Activated naive CD8-positive, alpha-beta T cell treated with anti-CD3 and anti-CD28 coated beads for 36 hours (primary cell): ENCODE data around the gene CTSD. TPM values are rescaled to one million over a fixed set of nuclear protein-coding genes. Genes with fewer than 3 reads are reported as not detected.

Experiments used
- DNase-seq: peaks from one replicate; pipeline ENCODE4 v3.0.0; 2021
- H3K27ac Mint-ChIP-seq: one replicate; pipeline ENCODE4 v1.8.0; 2022; ENCODE audit warnings: mild to moderate bottlenecking, moderate library complexity, mixed read lengths
- H3K27me3 Mint-ChIP-seq: one replicate; pipeline ENCODE4 v1.8.0; 2022; ENCODE audit warnings: mild to moderate bottlenecking, mixed read lengths
- H3K36me3 Mint-ChIP-seq: one replicate; pipeline ENCODE4 v1.8.0; 2021; ENCODE audit warnings: mild to moderate bottlenecking, mixed read lengths
- H3K4me1 Mint-ChIP-seq: one replicate; pipeline ENCODE4 v1.8.0; 2021; ENCODE audit warnings: mixed read lengths
- H3K4me3 Mint-ChIP-seq: one replicate; pipeline ENCODE4 v1.8.0; 2022; ENCODE audit warnings: mild to moderate bottlenecking, moderate library complexity, mixed read lengths
- H3K9me3 Mint-ChIP-seq: one replicate; pipeline ENCODE4 v1.8.0; 2022; ENCODE audit warnings: mixed read lengths
- total RNA-seq, 2 experiments: library from RNA; stranded (reverse); gene quantifications; one replicate each; pipeline ENCODE4 v1.2.3, GENCODE V29; 2021

The CTSD gene
- total RNA-seq, 2 experiments from 2014 or later = 40.9 to 43.0 TPM

DNA sequence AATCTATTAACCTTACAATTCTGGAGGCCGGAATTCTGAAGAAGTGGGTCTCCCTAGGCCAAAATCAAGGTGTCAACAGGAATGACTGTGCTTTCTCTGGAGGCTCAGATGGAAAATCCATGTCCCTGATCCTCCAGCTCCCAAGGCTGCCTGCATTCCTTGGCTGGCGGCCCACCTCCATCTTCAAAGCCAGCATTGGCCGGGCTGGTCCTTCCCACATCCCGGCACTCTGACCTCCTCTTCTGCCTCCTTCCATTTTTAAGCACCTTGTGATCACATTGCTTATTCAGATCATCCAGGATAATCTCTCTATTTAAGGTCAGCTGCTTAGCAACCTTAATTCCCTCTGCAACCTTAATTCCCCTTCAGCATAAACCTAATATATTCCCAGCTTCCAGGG, 22.7 kb upstream of the CTSD start:
- no peaks in the 10 kb centered on the region for H3K9me3 Mint-ChIP-seq
- H3K4me3 Mint-ChIP-seq = no peak overlapping the region
- no peak for DNase-seq
- no peak overlapping the region for H3K27ac Mint-ChIP-seq
- H3K4me1 Mint-ChIP-seq = no peaks in the 10 kb centered on the region
- H3K36me3 Mint-ChIP-seq = no peaks in the 10 kb centered on the region
- no peaks in the 10 kb centered on the region for H3K27me3 Mint-ChIP-seq

DNA sequence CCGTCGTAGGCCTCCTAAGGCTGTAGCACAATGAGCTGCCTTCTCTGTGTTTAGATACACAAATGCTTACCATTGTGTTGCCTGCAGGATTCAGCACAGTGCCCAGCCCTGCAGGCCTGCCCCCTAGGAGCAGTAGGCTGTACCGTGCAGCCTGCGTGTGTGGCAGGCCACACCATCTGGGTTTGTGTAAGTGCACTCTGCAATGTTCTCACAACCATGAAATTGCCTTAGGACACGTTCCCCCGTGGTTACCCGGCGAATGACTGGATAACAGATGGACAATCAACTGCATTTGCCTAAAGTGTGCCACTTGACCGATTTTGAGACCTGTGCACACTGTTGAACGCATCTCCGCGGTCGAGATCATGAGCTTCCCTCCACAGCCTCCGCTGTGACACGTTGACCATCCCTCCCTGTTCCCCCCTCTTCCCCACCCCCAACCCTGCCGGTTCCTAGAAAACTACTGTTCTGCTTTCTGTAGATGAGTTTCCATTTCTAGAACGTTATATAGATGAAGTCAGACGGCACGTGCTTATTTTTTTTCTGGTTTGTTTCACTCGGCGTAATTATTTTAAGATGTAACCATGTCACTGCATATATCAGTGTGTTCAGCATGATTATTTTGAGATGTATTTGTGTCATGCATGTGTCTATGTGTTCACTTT, 22.2 kb upstream of the CTSD start:
- no peaks in the 10 kb centered on the region for H3K9me3 Mint-ChIP-seq
- H3K4me1 Mint-ChIP-seq = no peaks in the 10 kb centered on the region
- H3K27me3 Mint-ChIP-seq = no peaks in the 10 kb centered on the region
- DNase-seq = no peak
- no peak overlapping the region for H3K27ac Mint-ChIP-seq
- H3K4me3 Mint-ChIP-seq = no peak overlapping the region
- H3K36me3 Mint-ChIP-seq = no peaks in the 10 kb centered on the region

DNA sequence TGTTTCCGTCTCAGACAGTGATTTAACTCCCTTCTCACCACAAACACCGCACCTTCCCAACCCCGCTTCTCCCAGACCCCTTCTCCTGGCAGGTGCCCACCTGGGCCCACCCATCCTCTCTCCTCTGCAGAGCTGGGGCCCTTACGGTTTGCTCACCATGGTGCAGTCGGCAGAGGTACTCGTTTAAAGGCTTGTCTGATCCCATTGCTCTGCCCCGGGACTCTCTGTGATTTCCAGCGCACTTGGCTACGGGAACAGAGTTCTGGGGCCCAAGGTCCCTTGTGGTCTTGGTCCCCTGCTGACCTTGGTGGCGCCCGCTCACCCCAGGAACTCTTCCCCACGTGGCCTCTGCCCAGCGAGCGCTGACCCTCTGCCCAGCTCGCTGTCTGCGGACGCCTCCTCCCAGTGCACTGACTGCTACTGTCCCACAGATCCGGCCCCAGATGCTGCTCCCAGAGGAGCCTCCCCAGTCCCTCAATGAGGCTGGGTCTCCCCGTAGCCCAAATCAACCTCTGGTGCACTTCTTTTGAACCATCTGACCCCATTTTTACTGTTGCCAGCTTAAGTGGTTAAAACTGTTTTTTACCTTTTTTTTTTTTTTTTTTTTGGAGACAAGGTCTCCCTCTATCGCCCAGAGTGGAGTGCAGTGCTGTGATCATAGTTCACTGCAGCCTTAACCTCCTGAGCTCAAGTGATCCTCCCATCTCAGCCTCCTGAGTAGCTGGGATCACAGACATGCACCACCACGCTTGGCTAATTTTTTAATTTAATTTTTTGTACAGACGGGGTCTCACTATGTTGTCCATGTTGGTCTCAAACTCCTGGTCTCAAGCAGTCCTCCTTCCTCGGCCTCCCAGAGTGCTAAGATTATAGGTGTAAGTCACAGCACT, 21.3 kb upstream of the CTSD start:
- Mint-ChIP-seq H3K27ac (no peak overlapping the region), H3K27me3 (no peaks in the 10 kb centered on the region), H3K4me1 (no peaks in the 10 kb centered on the region), H3K9me3 (no peaks in the 10 kb centered on the region), H3K36me3 (no peaks in the 10 kb centered on the region), H3K4me3 (no peak overlapping the region)
- DNase-seq = no peak

DNA sequence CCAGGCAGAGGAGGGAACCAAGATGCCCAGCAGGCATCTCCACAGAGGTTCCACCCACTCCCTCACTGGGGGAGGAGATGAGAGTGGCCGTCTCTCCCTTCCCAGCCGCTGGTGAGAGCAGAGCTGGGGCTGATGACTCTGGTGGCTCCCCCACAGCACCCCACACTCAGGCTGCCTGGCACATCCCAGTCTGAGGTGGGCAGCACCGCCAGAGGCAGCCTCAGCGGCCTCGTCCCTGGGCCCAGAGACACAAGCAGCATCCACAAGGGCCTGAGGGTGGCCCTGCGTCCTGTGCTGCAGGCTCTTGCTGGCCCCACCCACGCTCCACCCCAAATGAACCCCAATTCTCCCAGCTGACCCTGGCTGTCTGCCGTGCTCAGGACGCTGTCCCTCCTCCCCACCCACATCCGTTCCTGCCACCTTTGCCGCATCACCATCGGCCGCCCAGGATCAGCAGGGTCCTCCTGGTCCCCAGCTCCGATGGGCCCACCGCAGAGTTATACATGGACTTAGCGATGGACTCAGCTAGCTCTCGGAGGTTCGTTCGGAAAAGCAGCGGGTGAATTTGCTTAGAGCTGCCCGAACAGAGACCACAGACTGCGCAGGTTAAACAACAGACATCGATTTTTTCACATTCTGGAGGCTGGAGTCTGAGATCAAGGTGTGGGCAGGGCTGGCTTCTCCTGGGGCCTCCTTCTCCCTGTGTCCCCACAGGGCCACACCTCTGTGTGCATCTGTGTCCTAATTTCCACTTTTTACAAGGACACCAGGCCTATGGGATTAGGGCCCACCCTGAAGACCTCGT, 20.2 kb upstream of the CTSD start:
- Mint-ChIP-seq H3K4me3 (no peak overlapping the region), H3K27ac (no peak overlapping the region), H3K9me3 (no peaks in the 10 kb centered on the region), H3K4me1 (no peaks in the 10 kb centered on the region), H3K27me3 (no peaks in the 10 kb centered on the region), H3K36me3 (no peaks in the 10 kb centered on the region)
- DNase-seq = no peak

DNA sequence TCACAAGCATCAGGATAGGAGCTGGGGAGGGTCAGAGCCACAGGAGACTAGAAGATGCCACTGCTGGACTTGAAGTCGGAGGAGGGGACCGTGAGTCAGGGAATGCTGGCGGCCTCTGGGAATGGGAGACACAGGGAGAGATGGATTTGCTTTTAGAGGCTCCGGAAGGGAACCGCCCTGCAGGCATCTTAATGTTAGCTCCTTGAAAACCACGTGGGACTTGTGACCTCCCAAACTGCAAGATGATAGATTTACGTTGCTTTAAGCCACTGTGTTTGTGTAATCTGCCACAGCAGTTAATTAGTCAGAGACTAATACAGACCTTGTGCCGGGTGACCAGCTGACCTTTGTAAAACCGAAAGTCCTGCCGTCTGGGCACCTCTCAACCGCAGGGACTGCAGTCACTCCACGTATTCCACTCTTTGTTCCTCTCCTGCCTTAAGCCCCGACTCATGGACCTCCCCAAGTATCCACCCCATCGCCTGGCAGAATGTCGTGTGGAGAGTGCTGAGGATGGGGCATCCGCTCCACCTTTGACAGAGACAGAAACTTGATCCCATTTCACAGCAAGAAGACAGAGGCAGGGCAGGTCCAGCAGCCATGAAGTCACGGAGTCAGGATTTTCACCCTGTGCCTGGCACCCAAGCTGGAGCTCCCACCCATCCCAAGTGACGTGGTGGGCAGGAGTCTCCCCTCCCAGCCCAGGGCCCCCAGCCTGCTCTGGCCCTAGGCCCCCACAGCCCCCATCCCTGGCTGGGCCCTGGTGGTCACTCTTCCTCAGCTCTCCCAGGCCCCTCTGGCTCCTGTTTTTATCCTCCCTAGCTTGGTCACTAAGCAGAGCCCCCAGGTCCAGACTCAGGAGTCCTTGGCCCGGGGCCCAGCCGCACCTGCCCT, 19.4 kb upstream of the CTSD start:
- peak overlapping the region; percentile 54 for H3K27ac Mint-ChIP-seq
- no peaks in the 10 kb centered on the region for H3K9me3 Mint-ChIP-seq
- H3K4me3 Mint-ChIP-seq = no peak overlapping the region
- no peaks in the 10 kb centered on the region for H3K4me1 Mint-ChIP-seq
- DNase-seq = no peak
- H3K27me3 Mint-ChIP-seq = no peaks in the 10 kb centered on the region
- no peaks in the 10 kb centered on the region for H3K36me3 Mint-ChIP-seq

DNA sequence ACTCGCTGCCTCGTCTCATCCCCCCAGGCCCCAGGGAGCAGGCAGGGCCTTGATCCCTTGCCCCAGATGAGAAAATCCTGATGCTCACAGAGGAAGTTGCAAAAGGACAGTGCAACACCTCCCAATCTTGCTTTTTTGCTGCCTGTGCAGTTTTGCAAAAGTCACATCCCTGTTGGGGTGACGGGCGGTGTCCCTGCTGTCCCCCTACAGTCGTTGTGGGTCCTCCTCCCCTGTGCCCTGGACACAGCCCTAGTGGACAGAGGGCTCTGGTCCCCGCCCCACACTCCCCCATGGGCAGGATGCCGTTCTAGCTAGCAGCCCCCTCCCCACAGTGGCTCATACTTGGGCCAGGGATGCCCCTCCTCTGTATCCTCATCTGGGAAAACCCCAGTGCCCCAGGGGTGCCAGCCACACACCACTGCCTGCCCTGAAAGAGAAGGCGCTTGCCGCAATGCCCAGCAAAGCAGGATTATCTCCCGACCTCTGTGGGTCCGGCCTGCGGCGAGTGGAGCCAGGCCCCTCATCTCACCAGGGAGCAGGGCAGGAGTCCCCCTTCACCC, 18.4 kb upstream of the CTSD start:
- Mint-ChIP-seq H3K4me3 (no peak overlapping the region), H3K9me3 (no peaks in the 10 kb centered on the region), H3K4me1 (no peaks in the 10 kb centered on the region), H3K27ac (no peak overlapping the region), H3K36me3 (no peaks in the 10 kb centered on the region), H3K27me3 (no peaks in the 10 kb centered on the region)
- no peak for DNase-seq

DNA sequence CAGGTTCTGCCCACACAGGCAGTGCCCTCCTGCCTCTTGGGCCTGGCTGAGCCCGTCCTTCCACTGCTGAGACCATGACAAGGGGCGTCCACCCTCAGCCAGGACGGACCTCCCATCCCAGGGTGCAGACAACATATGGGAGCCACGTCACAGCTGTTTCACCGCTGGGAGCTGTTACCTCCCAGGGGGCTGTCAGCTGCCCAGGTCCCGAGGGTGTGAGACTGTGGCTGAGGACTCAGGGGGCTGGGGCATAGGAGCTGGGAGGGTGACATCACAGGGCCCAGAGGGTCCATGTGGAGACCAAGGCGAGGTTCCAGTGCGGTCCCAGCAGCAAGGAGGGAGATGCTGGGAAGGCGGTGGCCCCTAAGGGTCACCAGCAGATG, 17.9 kb upstream of the CTSD start:
- H3K36me3 Mint-ChIP-seq = no peaks in the 10 kb centered on the region

DNA sequence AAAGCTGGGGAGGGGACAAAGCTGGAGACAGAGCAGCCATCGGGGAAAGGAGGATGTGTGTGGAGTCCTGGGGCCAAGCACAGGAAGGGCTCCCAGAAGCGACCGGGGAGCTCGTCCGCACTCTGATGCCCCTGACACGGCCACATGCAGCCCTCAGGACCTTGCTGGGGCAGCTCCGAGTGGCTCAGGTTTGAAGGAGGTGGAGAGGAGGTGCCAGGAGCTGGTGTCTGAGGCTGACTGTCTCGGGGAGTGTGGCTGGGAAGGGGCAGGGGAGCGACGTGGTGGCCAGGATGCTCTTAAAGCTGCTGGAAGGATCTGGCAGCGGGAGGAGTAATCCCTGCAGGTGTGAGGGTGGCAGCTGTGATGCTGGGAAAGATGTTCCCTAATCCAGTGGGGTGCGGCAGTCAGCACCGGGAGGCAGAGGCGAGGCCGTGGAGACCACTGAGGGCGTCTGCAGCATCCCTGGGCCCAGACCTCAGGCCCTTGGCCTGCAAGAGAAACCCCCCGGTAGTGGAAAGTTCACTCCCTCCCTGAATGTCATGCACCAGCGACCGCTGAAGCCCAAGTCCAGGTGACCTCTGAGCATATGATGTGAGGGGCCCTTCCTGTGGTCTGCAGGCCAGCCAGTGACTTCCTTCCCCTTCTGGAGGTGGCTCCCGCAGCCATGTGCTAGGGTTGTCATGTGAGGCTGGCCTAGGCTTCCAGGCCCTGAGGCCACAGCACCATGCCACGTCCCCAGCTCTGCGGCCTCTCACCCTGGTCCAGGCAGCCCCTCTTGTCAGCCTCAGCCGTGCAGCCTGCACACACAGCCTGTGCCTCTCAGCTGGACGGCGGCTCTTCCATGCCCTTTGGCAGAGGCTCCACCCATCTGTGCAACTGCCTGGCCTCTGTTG, 17.2 kb upstream of the CTSD start:
- Mint-ChIP-seq H3K4me1 (no peaks in the 10 kb centered on the region), H3K9me3 (no peaks in the 10 kb centered on the region), H3K27ac (no peak overlapping the region), H3K27me3 (no peaks in the 10 kb centered on the region), H3K4me3 (no peak overlapping the region), H3K36me3 (no peaks in the 10 kb centered on the region)
- no peak for DNase-seq

More for the DNA sequence above, 17.9 kb upstream of the CTSD start:
- Mint-ChIP-seq H3K4me3 (no peak overlapping the region), H3K4me1 (no peaks in the 10 kb centered on the region), H3K27ac (no peak overlapping the region), H3K9me3 (no peaks in the 10 kb centered on the region), H3K27me3 (no peaks in the 10 kb centered on the region)
- no peak for DNase-seq

DNA sequence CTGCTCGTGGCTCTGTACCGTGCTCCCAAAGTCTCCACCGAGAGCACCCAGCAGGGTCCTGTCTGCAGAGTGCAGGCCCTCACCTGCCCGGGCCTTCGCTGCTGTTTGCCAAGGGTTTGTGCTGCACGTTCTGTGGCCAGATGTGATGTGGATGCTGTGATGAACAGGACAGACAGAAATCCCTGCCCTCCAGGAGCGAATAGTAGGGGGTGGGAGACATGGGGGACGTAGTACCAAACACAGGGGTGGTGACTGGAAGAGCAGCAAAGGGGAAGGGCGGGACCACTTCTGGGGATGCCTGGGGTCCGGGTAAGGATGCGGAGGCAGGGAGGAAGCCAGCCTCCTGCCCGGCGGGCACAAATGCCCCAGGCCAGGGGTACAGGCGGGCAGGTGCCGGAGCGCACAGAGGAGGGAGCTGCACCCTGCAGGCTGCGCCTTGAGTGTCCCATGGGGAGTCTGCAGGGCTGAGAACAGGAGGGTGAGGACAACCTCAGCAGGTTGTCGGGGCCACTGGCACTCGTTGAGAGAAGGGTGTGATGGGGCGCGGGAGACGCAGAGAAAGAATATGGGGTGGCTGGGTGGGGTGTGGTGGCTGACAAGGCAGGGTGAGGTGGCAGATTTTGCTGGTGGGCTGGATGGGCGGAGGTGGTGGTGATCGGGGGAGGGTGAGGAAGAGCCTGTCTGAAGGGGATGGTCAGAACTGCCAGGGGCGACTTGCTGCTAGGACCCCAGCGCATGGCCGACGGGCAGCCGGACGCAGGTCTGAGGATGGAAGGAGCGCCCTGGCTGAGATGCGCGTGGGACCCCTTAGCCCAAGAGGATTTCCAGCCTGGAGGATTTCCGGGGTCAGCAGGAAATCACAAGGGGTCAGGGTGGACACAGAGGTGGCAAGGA, 16.3 kb upstream of the CTSD start:
- Mint-ChIP-seq H3K4me1 (no peaks in the 10 kb centered on the region), H3K27ac (peak overlapping the region; percentile 26), H3K36me3 (no peaks in the 10 kb centered on the region), H3K27me3 (no peaks in the 10 kb centered on the region), H3K9me3 (no peaks in the 10 kb centered on the region), H3K4me3 (no peak overlapping the region)
- no peak for DNase-seq

DNA sequence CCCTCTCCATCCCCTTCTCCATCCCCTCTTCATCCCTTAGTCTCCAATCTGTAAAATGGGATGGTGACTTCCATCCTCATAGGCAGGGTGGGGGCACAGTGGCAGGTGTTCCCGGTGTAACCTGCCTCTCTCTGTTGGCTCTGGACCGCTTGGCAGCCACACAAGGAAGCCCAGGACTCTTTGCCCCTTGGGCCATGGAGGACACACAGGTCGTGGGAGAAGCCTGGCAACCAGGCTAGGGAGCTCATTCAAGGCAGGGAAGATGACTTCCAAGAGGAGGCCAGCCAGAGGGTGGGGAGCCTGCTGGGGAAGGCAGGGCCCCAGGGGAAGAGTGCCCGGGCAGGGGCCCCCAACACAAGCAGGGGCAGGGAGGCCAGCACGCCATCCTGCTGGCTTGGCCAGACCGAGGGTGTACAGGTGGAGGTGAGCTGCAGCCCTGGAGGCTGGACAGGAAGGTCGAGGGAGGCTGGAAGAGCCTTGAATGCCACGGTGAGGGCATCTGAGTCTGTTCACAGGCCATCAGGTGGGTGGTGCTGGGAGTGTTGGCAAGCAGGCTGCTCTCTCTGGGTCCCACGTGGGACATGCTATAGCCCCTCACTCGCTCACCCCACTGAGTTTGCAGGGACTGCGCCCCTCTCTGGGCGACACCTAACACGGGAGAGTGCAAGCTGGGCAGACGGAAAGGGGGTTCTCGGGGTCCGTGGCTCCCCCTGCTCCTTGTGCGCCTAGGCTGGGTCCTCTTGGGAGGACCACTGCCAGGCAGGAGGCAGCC, 15.5 kb upstream of the CTSD start:
- Mint-ChIP-seq H3K36me3 (no peaks in the 10 kb centered on the region), H3K9me3 (no peaks in the 10 kb centered on the region), H3K27ac (no peak overlapping the region), H3K27me3 (peaks cover 5% of the 10 kb centered on the region), H3K4me3 (no peak overlapping the region), H3K4me1 (no peaks in the 10 kb centered on the region)
- DNase-seq = no peak

DNA sequence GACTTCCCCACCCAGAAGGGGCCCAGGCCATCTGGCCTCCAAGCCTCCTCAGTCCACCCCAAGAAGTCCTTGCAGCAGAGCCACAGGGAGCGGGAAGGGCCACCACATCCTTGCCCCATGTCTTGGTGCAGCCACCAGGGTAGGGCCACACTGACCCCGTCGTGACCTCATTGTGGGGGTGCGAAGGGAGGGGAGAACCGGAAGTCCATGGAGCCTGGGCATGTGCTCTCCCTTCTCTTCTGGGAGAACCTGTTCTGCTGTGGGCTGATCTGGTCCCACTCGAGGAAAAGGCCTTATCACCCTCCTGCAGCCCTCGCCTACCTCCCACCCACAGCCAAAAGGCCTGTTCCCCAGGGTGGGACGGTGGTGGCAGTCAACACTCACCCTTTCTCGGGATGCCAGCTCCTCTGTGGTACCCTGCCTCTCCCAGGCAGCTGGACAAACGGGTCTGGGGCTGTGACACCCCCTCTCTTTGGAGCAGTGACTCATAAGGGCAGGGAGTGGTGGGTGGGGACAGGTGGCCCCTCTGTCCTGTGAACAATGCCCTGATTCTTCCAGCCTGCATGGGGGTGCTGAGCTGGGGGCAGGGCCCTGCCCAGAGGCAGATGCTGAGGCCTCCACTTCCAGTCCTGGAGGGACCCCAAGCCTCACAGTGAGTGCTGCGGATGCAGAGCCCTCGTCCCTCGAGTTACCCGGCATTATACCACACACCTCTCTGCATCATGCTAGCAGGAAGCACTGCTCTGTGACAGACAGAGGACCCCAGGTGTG, 14.6 kb upstream of the CTSD start:
- peaks cover 5% of the 10 kb centered on the region for H3K27me3 Mint-ChIP-seq
- H3K36me3 Mint-ChIP-seq = no peaks in the 10 kb centered on the region
- no peaks in the 10 kb centered on the region for H3K9me3 Mint-ChIP-seq
- no peak for DNase-seq
- H3K27ac Mint-ChIP-seq = no peak overlapping the region
- no peak overlapping the region for H3K4me3 Mint-ChIP-seq
- no peaks in the 10 kb centered on the region for H3K4me1 Mint-ChIP-seq

DNA sequence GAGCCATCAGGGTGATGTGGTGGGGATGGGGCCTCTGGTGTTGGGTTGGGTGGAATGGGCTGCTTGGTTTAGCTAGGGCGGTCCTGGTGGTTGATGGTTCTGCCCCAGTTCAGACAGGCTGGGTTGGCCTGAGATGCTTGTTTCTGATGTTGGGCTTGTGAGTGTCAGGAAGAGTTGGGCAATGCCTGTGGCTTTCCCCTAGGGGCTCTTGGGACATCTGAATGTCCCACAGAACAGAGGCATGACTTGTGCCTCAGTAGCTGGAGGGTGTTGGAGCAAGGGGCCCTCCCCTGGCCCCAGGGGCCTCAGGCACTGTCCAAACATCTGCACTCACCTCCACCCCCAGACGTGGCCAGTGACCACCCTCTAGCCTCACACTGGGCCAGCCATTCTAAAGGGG, 14.0 kb upstream of the CTSD start:
- Mint-ChIP-seq H3K9me3 (no peaks in the 10 kb centered on the region), H3K27ac (no peak overlapping the region), H3K27me3 (peaks cover 5% of the 10 kb centered on the region), H3K4me3 (no peak overlapping the region), H3K4me1 (no peaks in the 10 kb centered on the region), H3K36me3 (no peaks in the 10 kb centered on the region)
- no peak for DNase-seq
